ENCODE measurements around the gene SPSB3.

SPSB3 gene

DNA sequence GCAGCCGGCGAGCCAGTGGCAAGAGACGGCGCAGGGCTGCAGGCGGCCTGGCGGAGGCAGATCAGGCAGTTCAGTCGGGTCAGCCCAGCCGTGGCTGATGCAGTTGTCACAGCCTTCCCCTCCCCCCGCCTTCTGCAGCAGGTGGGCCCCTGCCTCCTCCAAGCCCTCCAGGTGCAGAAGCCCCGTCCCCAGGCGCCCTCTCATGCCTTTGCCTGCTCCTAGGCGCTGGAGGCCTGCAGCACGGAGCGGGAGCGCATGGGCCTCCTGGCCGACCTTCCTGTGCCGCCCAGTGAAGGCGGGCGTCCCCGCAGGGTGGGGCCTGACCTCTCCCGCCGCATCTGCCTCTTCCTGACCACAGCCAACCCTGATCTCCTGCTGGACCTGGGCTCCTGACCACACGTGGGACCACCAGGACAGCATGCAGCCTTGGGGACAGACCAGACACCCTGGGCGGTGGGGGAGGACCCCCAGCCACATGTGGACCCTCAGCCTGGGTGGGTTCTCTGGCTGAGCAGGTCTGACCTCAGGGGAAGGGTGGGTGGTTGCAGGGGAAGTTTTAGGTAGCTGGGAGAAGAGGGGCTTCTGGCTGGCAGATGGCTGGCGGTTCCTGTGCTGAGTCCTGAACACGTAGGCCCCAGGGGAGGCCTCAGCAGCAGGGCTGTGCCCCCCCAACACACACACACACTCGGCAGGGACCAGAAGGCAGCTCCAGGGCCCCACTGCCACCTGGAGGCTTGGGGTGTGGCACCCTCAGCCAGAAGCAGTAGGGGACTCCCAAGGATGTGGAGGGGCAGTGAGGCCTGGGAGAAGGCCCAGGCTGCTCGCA, 6.3 kb downstream of the SPSB3 start:
- Histone ChIP-seq H4K12ac (ENCODE audit: low read depth, low read length) (no peak overlapping the region), H3K27me3 (ENCODE audit: insufficient read depth, low read length) (no peaks in the 10 kb centered on the region), H3K9ac (ENCODE audit: low read length) (no peak overlapping the region), H2BK120ac (ENCODE audit: insufficient read depth, low read length, poor library complexity) (no peak overlapping the region), H3K27ac (ENCODE audit: low read depth, low read length) (no peak overlapping the region), H2AK5ac (ENCODE audit: low read length) (no peak overlapping the region), H4K8ac (ENCODE audit: low read depth, low read length) (no peak overlapping the region), H3K4ac (ENCODE audit: low read depth, low read length) (no peak overlapping the region), H4K91ac (ENCODE audit: low read depth, low read length) (no peak overlapping the region), H3K18ac (ENCODE audit: low read length) (peak overlapping the region; percentile 25), H3K36me3 (ENCODE audit: control insufficient read depth in 1 of 2, insufficient read depth in 2 of 2, low read length in 2 of 2) (peaks cover 52 to 54% of the 10 kb centered on the region in 2 experiments), H3K14ac (ENCODE audit: low read length) (no peak overlapping the region), H2BK12ac (ENCODE audit: low read length) (no peak overlapping the region), H3K79me1 (ENCODE audit: low read length) (peaks cover 18% of the 10 kb centered on the region), H2BK5ac (ENCODE audit: low read depth, low read length, poor library complexity) (no peak overlapping the region), H3K4me2 (ENCODE audit: low read length) (no peak overlapping the region), H3K79me2 (ENCODE audit: control insufficient read depth, insufficient read depth, low read length, poor library complexity) (peaks cover 13% of the 10 kb centered on the region), H3K4me3 (ENCODE audit: low read depth, low read length) (no peak overlapping the region), H3K9me3 (ENCODE audit: insufficient read depth, low read depth, low read length) (peaks cover 2% of the 10 kb centered on the region), H2AFZ (ENCODE audit: insufficient read depth, low read length, poor library complexity) (no peak overlapping the region), H3K23ac (ENCODE audit: low read length) (no peak overlapping the region), H3K4me1 (ENCODE audit: control insufficient read depth in 1 of 2, insufficient read depth in 2 of 2, low read length in 2 of 2) (peaks cover 15 to 21% of the 10 kb centered on the region in 2 experiments)
- no CpG with 5 or more reads among the region's 28 CpGs for WGBS (ENCODE audit: extremely low coverage, insufficient coverage, insufficient read length)
- DNase-seq, result no peak

DNA sequence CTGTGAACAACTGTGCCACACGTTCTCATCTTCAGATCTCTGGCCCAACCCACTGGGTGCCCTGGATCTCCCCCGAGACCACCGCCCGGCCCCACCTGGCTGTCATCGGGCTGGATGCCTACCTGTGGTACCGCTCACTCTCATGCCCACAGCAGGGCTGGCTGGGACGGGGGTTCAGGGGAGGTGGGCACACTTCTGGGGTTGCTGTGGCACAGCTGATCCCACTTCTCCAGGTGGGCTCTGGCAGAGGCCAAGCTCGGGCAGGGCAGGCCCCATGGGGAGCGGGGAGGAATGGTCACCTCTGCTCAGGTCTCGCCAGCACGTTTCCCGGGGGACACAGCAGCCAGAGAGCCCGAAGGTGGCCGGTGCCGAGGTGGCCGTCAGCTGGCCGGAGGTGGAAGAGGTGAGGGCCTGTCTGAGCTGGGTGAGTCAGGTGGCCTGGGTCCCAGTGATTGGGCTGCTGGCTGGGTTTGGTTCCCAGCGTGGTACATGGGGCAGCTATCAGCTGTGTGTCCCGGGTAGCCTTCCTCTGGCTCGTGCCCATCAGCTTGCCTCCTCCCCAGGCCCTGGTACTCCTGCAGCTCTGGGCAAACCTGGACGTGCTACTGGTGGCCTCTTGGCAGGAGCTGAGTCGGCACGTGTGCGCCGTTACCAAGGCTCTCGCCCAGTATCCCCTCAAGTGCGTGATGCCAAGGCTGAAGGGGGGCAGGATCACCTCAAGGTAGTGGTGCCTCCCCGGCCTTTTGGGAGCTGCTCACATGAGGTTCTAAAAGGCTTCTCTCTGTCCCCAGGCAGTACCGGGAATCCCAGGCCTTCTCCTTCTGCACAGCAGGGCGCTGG, 7.1 kb downstream of the SPSB3 start:
- Histone ChIP-seq H3K27me3 (ENCODE audit: insufficient read depth, low read length) (no peaks in the 10 kb centered on the region), H2BK120ac (ENCODE audit: insufficient read depth, low read length, poor library complexity) (no peak overlapping the region), H2BK12ac (ENCODE audit: low read length) (no peak overlapping the region), H3K18ac (ENCODE audit: low read length) (no peak overlapping the region), H3K79me2 (ENCODE audit: control insufficient read depth, insufficient read depth, low read length, poor library complexity) (peaks cover 15% of the 10 kb centered on the region), H4K12ac (ENCODE audit: low read depth, low read length) (no peak overlapping the region), H3K27ac (ENCODE audit: low read depth, low read length) (no peak overlapping the region), H3K36me3 (ENCODE audit: control insufficient read depth in 1 of 2, insufficient read depth in 2 of 2, low read length in 2 of 2) (peaks cover 47 to 49% of the 10 kb centered on the region in 2 experiments), H3K9me3 (ENCODE audit: insufficient read depth, low read depth, low read length) (peaks cover 2% of the 10 kb centered on the region), H3K4ac (ENCODE audit: low read depth, low read length) (no peak overlapping the region), H4K91ac (ENCODE audit: low read depth, low read length) (no peak overlapping the region), H3K4me3 (ENCODE audit: low read depth, low read length) (no peak overlapping the region), H3K4me1 (ENCODE audit: control insufficient read depth in 1 of 2, insufficient read depth in 2 of 2, low read length in 2 of 2) (peaks cover 13 to 23% of the 10 kb centered on the region in 2 experiments), H2AFZ (ENCODE audit: insufficient read depth, low read length, poor library complexity) (no peak overlapping the region), H3K23ac (ENCODE audit: low read length) (no peak overlapping the region), H3K14ac (ENCODE audit: low read length) (no peak overlapping the region), H3K4me2 (ENCODE audit: low read length) (no peak overlapping the region), H3K9ac (ENCODE audit: low read length) (no peak overlapping the region), H3K79me1 (ENCODE audit: low read length) (peaks cover 22% of the 10 kb centered on the region), H4K8ac (ENCODE audit: low read depth, low read length) (no peak overlapping the region), H2BK5ac (ENCODE audit: low read depth, low read length, poor library complexity) (no peak overlapping the region), H2AK5ac (ENCODE audit: low read length) (no peak overlapping the region)
- DNase-seq, result no peak
- WGBS (ENCODE audit: extremely low coverage, insufficient coverage, insufficient read length), result no CpG with 5 or more reads among the region's 30 CpGs

DNA sequence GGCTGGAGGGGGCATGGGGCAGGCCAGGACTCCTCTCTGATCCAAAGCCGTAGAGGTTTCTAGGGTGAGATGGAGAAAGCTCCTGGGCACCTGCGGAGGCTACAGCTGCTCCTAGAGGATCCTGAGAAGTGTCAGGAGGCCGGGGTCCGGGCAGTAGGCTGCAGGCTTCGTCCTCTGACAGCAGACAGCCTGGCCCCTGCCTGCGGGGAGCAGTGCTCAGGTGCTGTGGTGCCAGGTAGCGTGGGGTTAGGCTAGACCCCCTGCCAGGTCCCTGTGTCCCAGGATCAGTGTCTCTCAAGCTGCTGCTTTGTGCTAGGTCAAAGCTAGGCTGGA, 8.0 kb downstream of the SPSB3 start:
- Histone ChIP-seq H3K18ac (ENCODE audit: low read length) (no peak overlapping the region), H3K79me1 (ENCODE audit: low read length) (peaks cover 22% of the 10 kb centered on the region), H4K91ac (ENCODE audit: low read depth, low read length) (no peak overlapping the region), H3K14ac (ENCODE audit: low read length) (no peak overlapping the region), H4K12ac (ENCODE audit: low read depth, low read length) (peak overlapping the region; percentile 14), H3K9me3 (ENCODE audit: insufficient read depth, low read depth, low read length) (peaks cover 2% of the 10 kb centered on the region), H2BK120ac (ENCODE audit: insufficient read depth, low read length, poor library complexity) (no peak overlapping the region), H3K23ac (ENCODE audit: low read length) (no peak overlapping the region), H4K8ac (ENCODE audit: low read depth, low read length) (no peak overlapping the region), H3K9ac (ENCODE audit: low read length) (no peak overlapping the region), H2AK5ac (ENCODE audit: low read length) (no peak overlapping the region), H3K4me3 (ENCODE audit: low read depth, low read length) (no peak overlapping the region), H2AFZ (ENCODE audit: insufficient read depth, low read length, poor library complexity) (no peak overlapping the region), H2BK5ac (ENCODE audit: low read depth, low read length, poor library complexity) (no peak overlapping the region), H2BK12ac (ENCODE audit: low read length) (no peak overlapping the region), H3K27me3 (ENCODE audit: insufficient read depth, low read length) (no peaks in the 10 kb centered on the region), H3K79me2 (ENCODE audit: control insufficient read depth, insufficient read depth, low read length, poor library complexity) (peaks cover 15% of the 10 kb centered on the region), H3K36me3 (ENCODE audit: control insufficient read depth in 1 of 2, insufficient read depth in 2 of 2, low read length in 2 of 2) (peaks cover 42 to 47% of the 10 kb centered on the region in 2 experiments), H3K4me1 (ENCODE audit: control insufficient read depth in 1 of 2, insufficient read depth in 2 of 2, low read length in 2 of 2) (peaks cover 10 to 18% of the 10 kb centered on the region in 2 experiments), H3K27ac (ENCODE audit: low read depth, low read length) (no peak overlapping the region), H3K4me2 (ENCODE audit: low read length) (peak overlapping the region; percentile 94), H3K4ac (ENCODE audit: low read depth, low read length) (no peak overlapping the region)
- WGBS (ENCODE audit: extremely low coverage, insufficient coverage, insufficient read length), result no CpG with 5 or more reads among the region's 7 CpGs
- no peak for DNase-seq

DNA sequence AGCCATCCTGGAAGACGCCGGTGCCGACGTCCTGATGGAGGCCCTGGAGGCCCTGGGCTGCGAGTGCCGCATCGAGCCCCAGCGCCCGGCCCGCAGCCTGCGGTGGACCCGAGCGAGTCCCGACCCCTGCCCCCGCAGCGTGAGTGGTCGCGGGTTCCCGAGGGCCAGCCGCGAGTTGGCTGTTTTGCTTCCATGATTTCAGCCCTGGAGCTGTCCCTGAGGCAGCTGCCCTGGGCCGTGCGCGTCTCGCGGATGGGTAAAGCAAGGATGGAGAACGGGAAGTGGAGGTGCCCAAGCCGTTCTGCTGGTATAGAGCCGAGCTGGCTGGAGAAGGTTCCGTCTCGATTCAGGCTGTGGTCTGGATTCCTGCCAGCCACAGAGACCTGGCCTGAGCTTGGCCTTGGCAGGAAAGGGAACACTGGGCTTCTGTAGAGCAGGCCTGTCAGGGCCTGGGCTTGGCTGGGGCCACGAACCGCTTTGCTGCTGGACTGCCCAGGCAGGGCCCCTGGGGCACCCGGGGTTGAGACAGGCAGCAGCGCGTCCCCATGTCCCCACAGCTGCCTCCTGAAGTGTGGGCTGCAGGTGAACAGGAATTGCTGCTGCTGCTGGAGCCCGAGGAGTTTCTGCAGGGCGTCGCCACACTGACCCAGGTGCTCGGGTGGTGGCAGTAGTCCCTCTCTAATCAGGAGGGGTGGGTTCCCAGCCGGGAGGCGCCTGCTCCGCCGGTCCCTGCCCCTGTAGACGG, 8.5 kb downstream of the SPSB3 start:
- Histone ChIP-seq H2BK120ac (ENCODE audit: insufficient read depth, low read length, poor library complexity) (peak overlapping the region; percentile 30), H4K91ac (ENCODE audit: low read depth, low read length) (peak overlapping the region; percentile 83), H3K27me3 (ENCODE audit: insufficient read depth, low read length) (no peaks in the 10 kb centered on the region), H2AK5ac (ENCODE audit: low read length) (peak overlapping the region; percentile 53), H3K4me3 (ENCODE audit: low read depth, low read length) (peak overlapping the region; percentile 95), H3K18ac (ENCODE audit: low read length) (peak overlapping the region; percentile 92), H4K8ac (ENCODE audit: low read depth, low read length) (peak overlapping the region; percentile 80), H3K79me2 (ENCODE audit: control insufficient read depth, insufficient read depth, low read length, poor library complexity) (peaks cover 15% of the 10 kb centered on the region), H3K4me1 (ENCODE audit: control insufficient read depth in 1 of 2, insufficient read depth in 2 of 2, low read length in 2 of 2) (peaks cover 10 to 18% of the 10 kb centered on the region in 2 experiments), H3K9ac (ENCODE audit: low read length) (peak overlapping the region; percentile 72), H3K4ac (ENCODE audit: low read depth, low read length) (peak overlapping the region; percentile 66), H2BK12ac (ENCODE audit: low read length) (peak overlapping the region; percentile 51), H2AFZ (ENCODE audit: insufficient read depth, low read length, poor library complexity) (peak overlapping the region; percentile 77), H3K14ac (ENCODE audit: low read length) (peak overlapping the region; percentile 81), H3K36me3 (ENCODE audit: control insufficient read depth in 1 of 2, insufficient read depth in 2 of 2, low read length in 2 of 2) (peaks cover 45 to 47% of the 10 kb centered on the region in 2 experiments), H3K27ac (ENCODE audit: low read depth, low read length) (peak overlapping the region; percentile 37), H3K9me3 (ENCODE audit: insufficient read depth, low read depth, low read length) (peaks cover 2% of the 10 kb centered on the region), H3K23ac (ENCODE audit: low read length) (no peak overlapping the region), H2BK5ac (ENCODE audit: low read depth, low read length, poor library complexity) (no peak overlapping the region), H3K79me1 (ENCODE audit: low read length) (peaks cover 22% of the 10 kb centered on the region), H3K4me2 (ENCODE audit: low read length) (peak overlapping the region; percentile 94), H4K12ac (ENCODE audit: low read depth, low read length) (peak overlapping the region; percentile 2)
- peak in 1 of 2 donors; percentile 35 for DNase-seq
- no CpG with 5 or more reads among the region's 45 CpGs for WGBS (ENCODE audit: extremely low coverage, insufficient coverage, insufficient read length)

Measured in trophoblast cell (in vitro differentiated cells and primary cell).